WI38 (cell line): ENCODE data around the gene ANP32B.
"Not testable (repeated sequence)": the region's sequence is repeated elsewhere in the genome, so short reads cannot be mapped to it uniquely, and the experiment has no call there.

ENCODE experiments used
- H3K4me3 ChIP-seq: 2 replicates; pipeline ENCODE4 v1.5.1; 2011; ENCODE audit warnings: low read depth, mild to moderate bottlenecking, control low read depth, low read length
- TF ChIP-seq, protein P1 (sequence below): IDR thresholded peaks from 2 replicates; pipeline ENCODE4 v1.5.1; 2012; ENCODE audit warnings: low read depth, mild to moderate bottlenecking, control low read depth, low read length

Gene ANP32B

DNA sequence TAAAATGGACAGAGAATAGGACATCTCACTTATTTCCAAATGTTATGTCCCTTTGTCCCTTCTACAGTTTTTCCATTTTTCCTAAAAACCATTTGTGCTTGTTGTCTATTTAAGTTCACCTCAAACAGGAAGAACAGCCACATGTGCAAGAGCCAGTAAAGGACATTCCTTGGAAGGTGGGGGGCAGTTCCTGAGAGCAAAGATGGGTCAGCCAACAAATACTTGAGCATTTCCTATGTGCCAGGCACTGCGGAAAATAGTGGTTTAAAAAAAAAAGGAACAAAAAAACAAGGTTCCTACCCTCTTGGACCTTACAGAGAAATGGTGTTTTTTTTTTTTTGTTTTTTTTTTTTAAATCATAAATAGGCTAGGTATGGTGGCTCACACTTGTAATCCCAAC, 26.8 kb downstream of the ANP32B start:
- H3K4me3 ChIP-seq, result no peak overlapping the region
- TF ChIP-seq, protein P1, sequence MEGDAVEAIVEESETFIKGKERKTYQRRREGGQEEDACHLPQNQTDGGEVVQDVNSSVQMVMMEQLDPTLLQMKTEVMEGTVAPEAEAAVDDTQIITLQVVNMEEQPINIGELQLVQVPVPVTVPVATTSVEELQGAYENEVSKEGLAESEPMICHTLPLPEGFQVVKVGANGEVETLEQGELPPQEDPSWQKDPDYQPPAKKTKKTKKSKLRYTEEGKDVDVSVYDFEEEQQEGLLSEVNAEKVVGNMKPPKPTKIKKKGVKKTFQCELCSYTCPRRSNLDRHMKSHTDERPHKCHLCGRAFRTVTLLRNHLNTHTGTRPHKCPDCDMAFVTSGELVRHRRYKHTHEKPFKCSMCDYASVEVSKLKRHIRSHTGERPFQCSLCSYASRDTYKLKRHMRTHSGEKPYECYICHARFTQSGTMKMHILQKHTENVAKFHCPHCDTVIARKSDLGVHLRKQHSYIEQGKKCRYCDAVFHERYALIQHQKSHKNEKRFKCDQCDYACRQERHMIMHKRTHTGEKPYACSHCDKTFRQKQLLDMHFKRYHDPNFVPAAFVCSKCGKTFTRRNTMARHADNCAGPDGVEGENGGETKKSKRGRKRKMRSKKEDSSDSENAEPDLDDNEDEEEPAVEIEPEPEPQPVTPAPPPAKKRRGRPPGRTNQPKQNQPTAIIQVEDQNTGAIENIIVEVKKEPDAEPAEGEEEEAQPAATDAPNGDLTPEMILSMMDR, result no peak

DNA sequence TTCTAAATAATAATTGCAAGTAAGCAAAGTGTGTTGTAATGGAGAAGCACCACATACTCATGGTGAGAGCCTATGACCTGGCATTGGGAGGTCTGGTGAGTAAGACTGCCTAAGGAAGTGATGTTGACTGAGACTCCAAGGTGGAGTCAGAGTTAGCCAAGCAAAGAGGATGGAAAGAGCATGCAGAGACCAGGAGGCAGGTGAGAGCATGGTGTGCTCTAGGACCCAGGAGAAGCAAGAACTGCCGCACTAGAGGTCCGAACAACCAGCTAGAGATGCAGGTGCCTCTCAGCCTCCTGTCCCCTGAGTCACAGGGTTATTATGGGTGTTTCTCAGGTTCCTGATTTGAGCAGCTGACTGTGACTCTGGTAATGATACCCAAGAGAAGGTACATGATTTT, 27.3 kb downstream of the ANP32B start:
- H3K4me3 ChIP-seq, result no peak overlapping the region
- TF ChIP-seq, protein P1, result no peak

DNA sequence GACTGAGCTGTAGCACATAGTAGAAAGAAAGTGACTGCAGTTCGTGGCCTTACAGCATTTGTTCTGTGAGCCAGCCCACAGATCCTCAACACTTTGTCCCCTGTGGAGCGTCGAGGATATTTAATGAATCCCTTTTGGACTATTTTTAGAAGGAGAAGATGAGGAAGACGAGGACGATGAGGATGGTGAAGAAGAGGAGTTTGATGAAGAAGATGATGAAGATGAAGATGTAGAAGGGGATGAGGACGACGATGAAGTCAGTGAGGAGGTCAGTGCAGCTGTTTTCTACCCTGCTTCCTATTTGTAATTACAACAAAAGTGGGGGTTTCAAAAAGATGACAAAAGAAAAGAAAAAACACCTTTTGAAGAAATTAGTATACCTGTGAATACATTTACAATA, 28.0 kb downstream of the ANP32B start:
- H3K4me3 ChIP-seq, result no peak overlapping the region
- TF ChIP-seq, protein P1, result no peak

DNA sequence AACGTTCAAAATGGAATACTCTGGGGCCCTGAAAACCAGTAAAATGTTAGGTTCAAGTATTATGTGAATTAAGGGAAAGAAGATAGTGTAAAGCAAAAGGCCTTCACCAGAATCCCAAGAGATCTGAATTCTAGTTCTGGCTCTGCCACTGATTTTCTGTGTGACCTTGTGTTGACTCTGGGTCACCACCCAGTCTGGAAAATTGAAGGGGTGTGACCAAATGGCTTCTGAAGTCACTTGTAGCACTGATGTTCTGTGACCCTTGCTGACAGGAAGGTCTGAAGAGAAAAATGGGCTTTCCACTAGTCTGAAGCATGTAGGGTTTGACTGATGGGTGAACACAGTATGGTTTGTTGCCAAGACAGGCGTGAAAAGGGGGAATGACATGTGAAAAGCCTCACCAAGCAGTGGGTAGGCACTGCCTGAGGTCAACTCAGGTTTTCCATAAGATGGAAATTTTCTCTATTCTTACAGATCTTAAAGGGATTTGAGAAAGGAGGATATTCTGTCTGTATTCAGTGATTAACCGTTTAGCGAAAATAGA, 33.1 kb downstream of the ANP32B start:
- TF ChIP-seq, protein P1, result no peak
- H3K4me3 ChIP-seq, result no peak overlapping the region

DNA sequence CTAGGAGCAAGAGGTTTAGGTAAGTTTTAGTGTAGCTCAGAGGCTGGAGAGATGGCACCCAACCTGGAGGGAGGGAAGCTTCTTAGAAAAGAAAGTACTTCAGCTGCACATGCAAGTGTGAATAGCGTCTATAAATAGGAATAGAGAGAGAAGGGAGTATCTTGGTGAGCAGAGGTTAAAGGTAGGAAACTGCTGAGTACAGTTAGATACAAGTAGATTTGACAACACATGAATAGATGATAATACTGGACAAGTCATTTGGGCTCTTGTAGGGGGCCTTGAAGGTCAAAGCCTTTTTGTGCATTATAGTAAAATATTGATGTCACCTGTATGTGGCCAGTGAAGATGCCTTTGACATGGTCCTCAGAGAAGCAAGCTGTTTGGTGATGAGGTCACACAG, 34.2 kb downstream of the ANP32B start:
- no peak overlapping the region for H3K4me3 ChIP-seq
- TF ChIP-seq, protein P1, result no peak

DNA sequence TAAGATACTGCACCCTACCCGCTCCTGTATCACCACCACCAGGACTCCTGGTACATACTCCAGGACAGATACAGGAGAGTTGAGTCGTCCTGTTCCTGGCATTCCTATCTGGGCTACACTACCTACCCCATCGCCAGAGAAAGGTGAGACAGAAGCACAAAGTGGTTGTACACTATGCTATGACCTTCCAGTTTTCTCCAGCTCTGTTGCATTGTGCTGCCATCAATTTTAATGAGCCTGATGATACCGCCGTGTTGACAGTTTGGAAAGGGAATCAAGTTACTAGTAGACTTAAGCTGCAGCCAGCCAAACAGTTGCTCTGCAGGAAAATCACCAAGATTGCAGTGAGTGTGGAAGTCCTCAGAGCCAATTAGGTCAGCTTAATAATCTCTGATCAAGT, 35.2 kb downstream of the ANP32B start:
- no peak overlapping the region for H3K4me3 ChIP-seq
- TF ChIP-seq, protein P1, result no peak

DNA sequence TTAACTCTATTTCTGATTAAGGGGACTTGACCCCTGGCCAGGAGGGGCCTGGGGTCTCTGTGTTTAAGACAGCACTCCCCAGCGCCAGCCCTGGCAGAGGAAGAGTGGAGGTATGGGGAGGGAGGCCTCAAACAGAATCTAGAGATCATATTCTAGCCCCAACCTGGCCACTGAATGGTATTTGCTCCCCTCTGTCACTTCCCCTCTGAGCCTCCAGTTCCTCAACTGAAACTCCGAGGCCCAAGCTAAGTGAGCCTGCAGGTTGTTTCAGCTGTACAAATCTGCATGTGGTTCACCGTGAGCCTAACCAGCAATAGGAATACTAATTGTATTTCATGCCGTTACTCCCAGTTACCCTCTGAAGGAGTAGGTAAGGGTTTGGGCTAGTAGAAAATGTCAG, 36.0 kb downstream of the ANP32B start:
- TF ChIP-seq, protein P1, result no peak
- no peak overlapping the region for H3K4me3 ChIP-seq

DNA sequence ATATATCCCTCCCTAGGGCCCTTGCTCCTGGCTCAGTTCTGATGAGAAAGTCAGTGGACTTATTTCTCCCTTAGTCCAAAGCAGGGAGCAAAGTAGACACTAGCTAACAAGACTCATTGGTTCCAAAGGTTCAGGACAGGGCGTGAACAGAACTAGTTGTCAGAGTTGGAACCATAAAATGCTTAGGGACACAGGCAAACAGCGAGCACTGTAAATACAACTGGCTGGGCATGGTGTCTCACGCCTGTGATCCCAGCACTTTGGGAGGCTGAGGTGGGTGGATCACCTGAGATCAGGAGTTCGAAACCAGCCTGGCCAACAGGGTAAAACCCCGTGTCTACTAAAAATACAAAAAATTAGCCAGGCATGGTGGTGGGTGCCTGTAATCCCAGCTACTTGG, 36.7 kb downstream of the ANP32B start:
- not testable (repeated sequence) for H3K4me3 ChIP-seq
